Epidermal melanocyte (primary cell): ENCODE data around the gene SLC34A1.

Source experiments
- DNase-seq: peaks from one replicate; pipeline ENCODE4 v3.0.0; 2011; ENCODE audit warnings: low spot score; ENCODE audit not compliant: insufficient read length

Gene SLC34A1

DNA sequence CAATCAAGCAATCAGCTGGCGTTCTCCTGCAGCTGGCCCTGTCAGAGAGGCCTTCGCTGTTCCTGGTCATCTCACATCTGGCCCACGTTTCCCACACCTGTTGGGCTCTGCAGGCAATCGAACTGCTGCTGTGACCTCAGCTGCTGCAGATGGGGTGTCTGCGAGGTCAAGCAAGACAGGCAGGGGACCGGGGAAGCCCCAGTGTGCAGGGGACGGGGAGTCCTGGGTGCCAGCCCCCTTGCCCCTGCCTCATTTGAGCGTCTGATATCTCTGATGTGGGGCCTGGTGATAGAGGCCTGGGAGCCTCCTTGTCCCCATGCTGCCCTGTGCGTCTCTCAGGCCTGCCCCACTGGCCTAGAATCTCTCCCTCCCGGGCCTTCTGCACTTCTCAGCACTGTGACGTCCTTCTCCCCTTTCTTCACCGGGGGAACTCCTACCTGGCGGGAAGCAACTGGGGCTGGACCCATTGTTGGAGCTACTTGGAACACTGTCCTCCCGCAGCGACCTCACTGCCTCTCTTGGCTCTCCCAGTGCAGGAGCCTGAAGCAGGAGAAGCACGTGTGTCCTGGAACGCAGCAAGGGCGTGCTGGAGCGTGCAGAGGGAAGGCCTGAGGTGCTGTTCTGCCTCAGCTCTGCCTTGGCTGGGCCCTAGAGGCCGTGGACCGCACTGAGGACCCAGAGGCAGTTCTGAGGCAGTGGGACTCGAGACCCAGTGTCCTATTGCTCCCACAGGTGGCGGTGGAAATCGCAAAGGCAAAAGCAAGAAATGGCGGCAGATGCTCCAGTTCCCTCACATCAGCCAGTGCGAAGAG, 46.1 kb downstream of the SLC34A1 start:
- no peak for DNase-seq

DNA sequence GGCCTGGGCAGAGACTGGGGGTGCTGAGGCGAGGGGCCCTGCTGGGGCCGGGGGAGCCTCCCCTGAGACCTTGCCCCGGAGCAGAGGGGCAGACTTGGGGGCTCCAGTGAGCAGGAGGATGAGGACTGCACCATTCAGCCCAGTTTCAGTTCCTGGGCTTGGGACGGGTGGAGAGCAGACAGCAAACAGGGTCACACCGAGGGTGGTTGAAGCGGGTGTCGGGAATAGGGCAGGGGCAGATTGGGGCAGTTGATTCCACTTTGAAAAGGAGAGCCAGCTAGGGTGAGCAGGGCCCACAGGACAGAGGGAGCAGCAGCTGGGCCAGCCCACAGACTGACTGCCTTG, 46.7 kb downstream of the SLC34A1 start:
- no peak for DNase-seq

DNA sequence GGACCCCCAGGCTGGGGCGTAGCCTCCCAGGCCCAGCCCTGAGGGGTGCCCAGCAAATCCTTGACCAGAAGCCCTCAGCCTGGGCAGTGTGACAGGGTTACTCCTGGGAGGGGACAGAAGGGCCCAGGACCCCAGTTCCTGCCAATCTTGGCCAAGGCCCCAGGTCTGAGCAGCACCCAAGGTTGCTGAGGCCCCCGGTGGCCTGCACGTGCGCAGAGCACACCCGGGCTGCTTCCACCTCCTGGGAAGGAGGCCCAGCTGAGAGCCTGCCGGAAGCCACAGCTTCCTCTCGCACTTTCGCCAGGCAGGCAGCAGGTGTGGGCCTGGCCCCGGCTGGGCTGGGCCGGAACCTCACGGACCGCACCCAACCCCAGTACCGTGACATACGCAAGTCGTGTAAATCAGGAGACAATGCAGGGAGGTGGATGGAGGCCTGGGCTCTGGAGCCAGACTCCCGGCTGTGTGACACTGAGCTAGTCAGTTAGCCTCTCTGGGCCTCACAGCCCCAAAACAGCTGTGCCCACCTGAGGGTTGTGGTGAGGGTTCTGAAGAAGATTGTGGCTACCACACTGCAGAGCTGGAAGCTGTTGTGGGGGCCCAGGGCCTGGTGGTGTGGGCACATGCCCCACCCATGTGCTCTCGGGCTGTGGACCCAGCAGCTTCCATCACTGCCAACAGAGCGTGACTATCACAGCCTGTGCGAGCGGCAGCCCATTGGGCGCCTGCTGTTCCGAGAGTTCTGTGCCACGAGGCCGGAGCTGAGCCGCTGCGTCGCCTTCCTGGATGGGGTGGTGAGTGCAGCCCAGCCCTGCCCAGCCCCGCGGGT, 47.3 kb downstream of the SLC34A1 start:
- no peak for DNase-seq

DNA sequence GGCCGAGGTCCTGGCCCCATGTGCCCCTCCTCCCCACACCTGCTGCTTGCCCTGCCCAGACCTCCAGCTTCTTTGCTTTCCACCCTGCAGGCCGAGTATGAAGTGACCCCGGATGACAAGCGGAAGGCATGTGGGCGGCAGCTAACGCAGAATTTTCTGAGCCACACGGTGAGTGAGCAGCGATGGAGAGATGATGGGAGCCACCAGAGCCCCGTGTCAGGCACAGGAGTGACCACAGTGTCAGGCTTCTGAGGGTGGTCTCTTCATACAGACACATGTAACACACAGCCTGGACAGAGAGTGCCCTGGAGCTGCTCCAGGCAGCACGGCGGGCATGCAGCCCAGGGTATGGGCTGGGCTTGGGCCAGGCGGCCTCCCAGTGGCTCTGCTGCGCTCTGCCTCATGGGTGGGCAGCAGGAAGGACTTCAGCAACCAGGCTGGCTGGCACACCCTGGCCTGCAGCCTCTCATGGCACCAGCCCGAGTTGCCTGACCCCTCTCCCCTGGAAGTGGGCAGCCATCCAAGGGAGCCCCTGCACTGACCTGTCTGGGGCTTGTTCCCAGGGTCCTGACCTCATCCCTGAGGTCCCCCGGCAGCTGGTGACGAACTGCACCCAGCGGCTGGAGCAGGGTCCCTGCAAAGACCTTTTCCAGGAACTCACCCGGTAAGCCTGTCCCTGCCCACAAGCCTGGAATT, 48.1 kb downstream of the SLC34A1 start:
- no peak for DNase-seq

DNA sequence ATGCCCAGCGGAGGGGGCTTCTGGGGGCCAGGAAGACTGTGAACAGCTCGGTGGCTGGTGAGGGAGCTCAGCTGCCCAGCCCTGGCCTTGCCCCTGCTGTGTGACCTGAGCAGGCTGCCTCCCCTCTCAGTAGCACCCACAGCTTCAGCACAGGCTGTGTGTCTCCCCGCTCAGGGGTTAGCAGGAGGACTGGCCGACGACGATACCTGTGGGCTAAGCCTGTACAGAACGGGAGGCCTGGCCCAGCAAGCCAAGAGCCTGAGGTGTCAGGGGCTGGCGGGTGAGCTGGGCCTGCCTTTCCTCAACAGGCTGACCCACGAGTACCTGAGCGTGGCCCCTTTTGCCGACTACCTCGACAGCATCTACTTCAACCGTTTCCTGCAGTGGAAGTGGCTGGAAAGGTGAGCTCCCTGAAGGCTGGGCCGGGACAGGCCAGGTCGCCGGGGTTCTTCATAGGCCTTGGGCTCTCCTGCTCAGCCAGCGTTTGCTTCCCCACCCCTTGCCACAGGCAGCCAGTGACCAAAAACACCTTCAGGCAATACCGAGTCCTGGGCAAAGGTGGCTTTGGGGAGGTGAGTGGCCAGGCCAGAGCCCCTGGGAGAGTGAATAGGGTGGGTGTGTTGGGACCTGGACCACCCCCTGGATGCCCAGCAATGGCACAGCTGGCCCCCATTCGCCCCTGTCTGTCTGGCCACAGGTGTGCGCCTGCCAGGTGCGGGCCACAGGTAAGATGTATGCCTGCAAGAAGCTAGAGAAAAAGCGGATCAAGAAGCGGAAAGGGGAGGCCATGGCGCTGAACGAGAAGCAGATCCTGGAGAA, 48.8 kb downstream of the SLC34A1 start:
- no peak for DNase-seq

DNA sequence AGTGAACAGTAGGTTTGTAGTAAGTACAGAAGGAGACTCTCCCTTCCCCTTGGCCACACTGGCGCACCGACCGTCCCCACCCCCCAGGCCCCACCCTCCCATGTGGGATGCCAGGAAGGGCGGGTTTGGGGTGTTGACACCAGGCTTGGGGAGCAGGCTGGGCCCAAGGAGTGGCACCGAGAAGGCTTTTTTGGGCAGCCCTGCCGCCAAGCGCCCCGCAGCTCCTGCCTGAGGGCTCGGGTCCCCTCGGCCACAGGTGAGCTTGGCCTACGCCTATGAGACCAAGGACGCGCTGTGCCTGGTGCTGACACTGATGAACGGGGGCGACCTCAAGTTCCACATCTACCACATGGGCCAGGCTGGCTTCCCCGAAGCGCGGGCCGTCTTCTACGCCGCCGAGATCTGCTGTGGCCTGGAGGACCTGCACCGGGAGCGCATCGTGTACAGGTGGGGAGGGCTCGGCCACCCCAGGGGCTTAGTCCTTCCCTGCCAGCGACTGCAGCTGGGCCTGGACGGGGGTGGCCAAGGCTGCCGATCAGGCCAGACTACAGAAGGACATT, 49.5 kb downstream of the SLC34A1 start:
- no peak for DNase-seq

DNA sequence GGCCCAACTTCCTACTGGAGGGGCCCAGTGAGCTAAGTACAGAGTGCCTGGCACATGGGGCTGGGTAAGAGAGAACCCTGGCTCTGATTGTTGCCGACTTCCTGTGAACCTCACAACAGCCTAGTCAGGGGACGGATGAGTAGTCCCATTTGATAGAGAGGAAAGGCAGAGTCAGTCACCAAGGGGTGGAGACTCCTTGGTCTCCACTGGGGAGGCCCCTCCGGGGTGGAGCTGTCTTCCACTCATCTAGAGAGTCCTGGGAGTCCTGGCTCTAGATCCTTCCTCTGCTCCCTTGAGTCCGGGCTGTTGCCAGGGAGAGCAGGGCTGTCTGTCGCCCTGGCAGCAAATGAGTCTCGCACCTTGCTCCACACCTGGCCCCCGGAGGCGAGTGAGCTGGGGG, 50.2 kb downstream of the SLC34A1 start:
- DNase-seq = no peak

DNA sequence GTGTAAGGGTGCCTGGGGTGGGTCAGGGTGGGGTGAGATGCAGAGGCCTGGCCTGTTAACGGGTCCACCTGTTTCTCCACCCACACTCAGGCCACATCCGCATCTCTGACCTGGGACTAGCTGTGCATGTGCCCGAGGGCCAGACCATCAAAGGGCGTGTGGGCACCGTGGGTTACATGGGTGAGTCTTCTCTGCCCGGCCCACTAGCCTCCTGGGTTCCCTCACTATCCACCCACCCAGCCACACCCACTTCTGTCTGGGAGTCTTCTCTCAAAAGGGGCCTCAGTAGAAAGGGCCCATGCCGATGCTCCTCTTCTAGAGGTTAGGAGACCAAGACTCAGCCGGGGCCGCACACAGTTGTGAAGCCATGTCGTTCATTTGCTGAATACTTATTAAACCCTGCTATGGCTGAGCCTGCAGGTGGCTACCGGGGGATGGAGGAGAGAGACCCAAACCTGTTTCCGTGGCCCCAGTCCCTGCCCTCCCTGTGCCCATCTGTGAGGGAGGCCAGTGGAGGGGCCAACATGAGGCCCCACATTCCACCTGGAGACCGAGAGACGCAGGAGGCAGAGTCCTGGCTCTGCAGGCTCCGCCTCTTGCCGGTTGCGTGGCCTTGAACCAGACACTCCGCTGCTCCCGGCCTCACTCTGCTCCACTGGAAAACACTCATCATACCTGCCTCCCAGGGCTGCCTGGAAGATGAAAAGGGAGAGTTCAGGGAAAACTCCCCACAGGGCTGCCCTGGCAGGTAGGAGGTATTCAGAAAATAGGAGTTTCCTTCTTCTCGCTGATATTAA, 50.9 kb downstream of the SLC34A1 start:
- DNase-seq = no peak

DNA sequence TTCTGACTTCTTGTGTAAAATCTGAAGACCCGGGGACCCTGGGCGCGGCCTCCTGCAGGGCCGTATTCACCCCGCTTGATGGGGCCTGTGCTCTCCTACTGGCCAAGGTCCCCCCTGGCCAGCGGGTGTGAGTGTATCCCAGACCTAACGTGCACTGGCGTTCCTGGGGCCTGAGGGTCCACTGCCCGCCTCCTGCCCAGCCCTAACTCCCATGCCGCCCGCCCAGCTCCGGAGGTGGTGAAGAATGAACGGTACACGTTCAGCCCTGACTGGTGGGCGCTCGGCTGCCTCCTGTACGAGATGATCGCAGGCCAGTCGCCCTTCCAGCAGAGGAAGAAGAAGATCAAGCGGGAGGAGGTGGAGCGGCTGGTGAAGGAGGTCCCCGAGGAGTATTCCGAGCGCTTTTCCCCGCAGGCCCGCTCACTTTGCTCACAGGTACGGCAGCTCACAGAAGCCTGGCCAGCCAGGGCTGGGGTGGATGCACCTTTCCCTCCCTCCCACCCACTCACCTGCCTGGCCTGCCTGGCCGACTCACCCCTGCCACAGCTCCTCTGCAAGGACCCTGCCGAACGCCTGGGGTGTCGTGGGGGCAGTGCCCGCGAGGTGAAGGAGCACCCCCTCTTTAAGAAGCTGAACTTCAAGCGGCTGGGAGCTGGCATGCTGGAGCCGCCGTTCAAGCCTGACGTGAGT, 51.8 kb downstream of the SLC34A1 start:
- no peak for DNase-seq

DNA sequence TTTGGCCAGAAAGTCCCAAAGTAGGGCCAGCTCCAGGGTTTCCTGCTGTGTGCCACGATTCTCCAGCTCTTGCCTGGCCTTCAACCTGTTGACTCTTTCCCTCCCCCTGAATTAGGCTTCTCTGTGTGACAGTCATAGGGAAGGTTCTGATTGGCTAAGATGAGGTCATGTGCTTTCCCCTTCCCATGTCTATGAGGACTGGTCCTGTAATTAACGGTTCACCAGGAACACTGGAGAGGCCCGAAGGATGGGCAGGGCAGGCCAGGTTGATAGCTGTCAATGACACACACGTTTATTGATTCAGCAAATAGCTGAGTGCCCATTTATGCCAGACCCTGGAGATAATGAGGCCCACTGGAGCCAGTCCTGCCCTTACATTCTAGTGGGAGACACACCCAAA, 53.4 kb downstream of the SLC34A1 start:
- DNase-seq = no peak

DNA sequence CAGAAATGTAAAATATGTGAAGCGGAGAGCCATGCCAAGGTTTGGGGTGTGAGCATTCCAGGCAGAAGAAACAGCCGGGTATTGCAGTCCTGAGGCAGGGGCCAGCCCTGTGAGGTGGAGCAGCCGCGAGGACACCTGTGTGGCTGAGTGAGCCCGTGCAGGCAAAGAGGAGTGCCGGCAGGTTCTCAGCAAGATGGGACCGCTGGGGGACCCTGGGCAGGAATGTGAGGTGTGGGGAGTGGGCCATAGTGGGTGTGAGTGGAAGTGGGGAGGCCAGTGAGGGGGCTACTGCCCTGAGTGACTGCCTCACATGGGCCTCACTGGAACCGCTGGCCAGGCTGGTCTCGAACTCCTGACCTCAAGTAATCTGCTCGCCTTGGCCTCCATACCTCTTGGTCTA, 54.2 kb downstream of the SLC34A1 start:
- DNase-seq = no peak

DNA sequence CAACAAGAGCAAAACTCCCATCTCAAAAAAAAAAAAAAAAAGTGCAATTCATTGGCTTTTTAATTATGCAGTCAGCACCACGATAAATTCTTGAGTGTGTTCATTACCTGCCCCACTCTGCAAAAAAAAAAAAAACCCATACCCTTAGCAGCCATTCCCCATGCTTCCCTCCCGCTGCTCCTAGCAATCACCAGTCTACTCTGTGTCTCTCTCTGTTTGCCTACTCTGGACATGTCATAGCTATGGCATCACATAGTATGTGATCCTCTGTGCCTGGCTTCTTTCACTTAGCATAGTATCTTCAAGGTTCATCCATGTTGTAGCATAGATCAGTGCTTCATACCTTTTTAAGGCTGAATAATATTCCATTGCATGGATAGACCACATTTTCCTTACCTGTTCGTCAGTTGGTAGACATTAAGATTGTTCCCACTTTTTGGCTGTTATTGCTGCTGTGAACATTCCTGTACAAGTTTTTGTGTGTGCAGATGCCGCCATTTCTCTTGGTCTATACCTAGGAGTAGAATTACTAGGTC, 55.4 kb downstream of the SLC34A1 start:
- DNase-seq = no peak

DNA sequence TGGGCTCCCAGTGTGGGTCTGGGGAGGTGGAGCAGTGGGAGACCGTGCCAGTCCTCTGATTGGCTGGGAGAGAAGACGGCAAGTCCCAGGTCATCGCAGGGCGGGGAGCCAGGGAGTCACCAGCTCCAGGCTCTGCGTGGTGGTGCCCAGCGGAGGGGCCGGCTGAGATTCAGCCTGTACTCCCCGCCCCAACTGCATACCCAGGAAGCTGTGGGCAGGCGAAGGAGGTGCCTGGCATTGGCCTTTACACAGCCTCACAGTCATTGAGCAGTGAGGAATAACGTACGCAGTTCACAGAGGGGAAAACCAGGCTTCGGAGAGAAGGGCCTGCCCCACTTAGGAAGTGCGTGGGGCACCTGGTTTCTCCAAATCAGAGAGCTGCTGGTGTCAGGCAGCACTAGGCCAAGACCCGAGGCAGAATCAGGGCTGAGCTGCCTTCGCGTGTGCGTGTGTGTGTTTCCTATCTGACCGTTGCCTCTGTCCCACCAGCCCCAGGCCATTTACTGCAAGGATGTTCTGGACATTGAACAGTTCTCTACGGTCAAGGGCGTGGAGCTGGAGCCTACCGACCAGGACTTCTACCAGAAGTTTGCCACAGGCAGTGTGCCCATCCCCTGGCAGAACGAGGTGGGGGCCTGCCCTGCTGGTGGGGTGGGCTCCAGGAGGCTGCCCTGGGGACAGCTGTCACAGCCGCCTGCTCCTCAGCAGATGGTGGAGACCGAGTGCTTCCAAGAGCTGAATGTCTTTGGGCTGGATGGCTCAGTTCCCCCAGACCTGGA, 56.2 kb downstream of the SLC34A1 start:
- no peak for DNase-seq

DNA sequence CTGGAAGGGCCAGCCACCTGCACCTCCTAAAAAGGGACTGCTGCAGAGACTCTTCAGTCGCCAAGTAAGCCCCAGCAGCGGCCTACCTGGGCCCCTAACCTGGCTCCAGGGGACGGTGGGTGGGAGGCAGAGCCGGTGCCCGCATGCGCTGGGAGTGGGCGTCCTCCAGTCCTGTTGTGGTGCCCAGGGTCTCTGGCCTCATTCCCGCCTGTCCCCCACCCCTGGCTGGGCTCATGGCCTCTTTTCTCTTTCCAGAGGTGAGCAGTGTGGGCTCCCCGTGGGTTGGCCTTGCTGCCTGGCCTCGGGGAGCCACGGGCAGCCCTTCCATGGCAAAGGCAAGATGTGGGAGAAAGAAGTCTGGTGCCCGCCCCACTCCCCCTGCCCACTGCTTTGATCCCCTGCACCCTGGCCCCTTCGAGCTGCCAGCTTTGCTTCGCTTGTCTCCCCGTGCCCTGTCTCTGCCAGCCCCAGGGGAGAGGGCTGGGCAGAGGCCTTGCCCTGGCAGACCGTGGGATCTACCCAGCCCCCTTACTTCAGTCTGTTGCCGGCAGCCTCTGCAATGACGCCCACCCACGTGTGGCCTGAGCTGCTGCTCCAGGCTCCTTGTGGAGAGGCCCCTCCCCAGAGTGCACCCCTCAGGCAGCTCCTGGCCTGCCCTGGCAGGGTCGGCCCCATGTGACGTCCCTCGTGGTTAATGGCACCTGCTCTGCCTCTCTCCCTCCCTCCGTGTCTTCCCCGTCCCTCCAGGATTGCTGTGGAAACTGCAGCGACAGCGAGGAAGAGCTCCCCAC, 57.0 kb downstream of the SLC34A1 start:
- DNase-seq = no peak

DNA sequence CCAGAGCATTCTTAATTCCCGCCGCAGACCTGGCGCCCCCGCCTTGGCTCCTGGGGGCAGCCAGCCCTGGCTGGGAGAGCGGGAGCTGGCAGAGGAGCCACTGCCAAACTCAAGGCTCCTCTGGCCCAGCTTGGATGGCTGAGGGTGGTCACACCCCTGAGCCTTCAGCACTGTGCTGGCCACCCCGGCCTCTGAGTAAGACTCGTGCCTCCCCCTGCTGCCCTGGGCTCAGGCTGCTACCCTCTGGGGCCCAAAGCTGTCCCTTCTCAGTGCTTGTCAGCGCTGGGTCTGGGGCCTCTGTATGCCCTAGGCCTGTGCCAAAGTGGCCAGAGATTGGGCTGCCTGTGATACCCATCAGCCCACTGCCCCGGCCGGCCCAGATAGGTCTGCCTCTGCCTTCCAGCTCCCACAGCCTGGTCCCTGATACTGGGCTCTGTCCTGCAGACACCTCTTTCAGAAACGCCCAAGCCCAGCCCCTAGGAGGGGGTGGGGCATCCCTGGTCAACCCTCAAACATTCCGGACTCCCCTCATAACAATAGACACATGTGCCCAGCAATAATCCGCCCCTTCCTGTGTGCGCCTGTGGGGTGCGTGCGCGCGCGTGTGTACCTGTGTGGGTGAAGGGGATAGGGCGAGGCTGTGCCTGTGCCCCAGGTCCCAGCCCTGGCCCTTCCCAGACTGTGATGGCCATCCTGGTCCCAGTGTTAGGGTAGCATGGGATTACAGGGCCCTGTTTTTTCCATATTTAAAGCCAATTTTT, 58.0 kb downstream of the SLC34A1 start:
- no peak for DNase-seq

DNA sequence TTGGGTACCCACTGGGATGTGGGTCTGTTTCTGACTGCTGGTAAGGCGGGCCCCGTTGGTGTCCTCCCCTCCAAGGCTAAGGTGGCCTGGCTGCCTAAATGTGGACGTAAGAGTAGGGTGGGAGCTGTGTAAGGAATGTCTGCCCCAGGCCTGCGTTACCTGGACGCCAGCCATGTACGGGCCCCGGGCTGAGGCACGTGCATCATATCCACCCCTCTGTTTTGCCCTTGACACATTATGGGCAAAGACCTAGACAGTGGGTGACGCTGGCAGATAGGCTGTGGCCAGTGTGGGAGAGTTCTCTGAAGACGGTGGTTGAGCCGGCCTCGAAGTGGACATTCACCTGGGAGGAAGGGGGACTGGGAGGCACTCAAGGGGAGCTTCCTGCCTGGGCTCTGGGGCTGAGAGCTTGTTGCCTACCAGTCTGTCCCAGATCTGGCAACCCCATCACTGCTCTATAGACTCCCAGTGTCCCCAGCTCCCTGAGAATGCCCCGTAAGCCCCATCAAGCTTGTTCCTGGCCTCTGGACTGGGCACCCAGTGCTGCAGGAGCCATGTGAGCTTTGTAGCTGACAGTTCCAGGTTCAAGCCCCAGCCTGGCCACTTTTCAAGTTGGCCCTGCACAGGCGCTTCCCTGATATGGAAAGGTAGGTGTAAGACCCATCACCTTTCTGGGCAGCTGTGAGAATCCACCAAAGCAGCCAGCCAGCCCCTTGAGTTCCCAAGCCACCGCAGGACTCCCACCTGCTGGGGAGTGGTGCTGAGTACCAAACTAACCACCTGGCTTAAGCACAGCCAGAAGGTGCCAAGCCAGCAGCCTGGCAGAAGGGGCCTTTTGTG, 59.1 kb downstream of the SLC34A1 start:
- DNase-seq = no peak
